WERI-Rb-1 (cell line): ENCODE data around the gene SLC25A21.
"Not testable (repeated sequence)": the region's sequence is repeated elsewhere in the genome, so short reads cannot be mapped to it uniquely, and the experiment has no call there.

Experiments
- DNase-seq: peaks from one replicate; pipeline ENCODE4 v3.0.0-alpha.2; 2020
- H3K27ac ChIP-seq: fragments of 250-450 bp; sonication (Bioruptor Pico); 2 replicates; pipeline ENCODE4 v1.5.1; 2020; ENCODE audit warnings: mild to moderate bottlenecking, moderate library complexity
- H3K27me3 ChIP-seq: fragments of 250-450 bp; sonication (Bioruptor Pico); 2 replicates; pipeline ENCODE4 v1.5.1; 2021; ENCODE audit warnings: mild to moderate bottlenecking, low read depth, moderate library complexity; ENCODE audit not compliant: insufficient read depth, severe bottlenecking
- H3K36me3 ChIP-seq: fragments of 250-450 bp; sonication (Bioruptor Pico); 2 replicates; pipeline ENCODE4 v1.5.1; 2020; ENCODE audit warnings: mild to moderate bottlenecking, moderate library complexity
- H3K4me3 ChIP-seq: 2 replicates; pipeline ENCODE4 v1.5.1; 2011; ENCODE audit warnings: low read depth, mild to moderate bottlenecking, control low read depth, low read length
- H3K9me3 ChIP-seq: fragments of 250-450 bp; sonication (Bioruptor Pico); 2 replicates; pipeline ENCODE4 v1.5.1; 2021; ENCODE audit warnings: mild to moderate bottlenecking, moderate library complexity; ENCODE audit not compliant: severe bottlenecking
- CTCF ChIP-seq: IDR thresholded peaks from 2 replicates; pipeline ENCODE4 v1.5.1; 2011; ENCODE audit warnings: low read depth, mild to moderate bottlenecking, control low read depth, inconsistent platforms, low read length

Gene SLC25A21

GRCh38 chr14:37081218-37081617, 91.2 kb downstream of the SLC25A21 start:
- DNase-seq: no peak

GRCh38 chr14:37078131-37078530, 94.3 kb downstream of the SLC25A21 start:
- Histone ChIP-seq H3K4me3 (no peak overlapping the region), H3K27ac (no peak overlapping the region), H3K36me3 (no peaks in the 10 kb centered on the region), H3K9me3 (no peaks in the 10 kb centered on the region), H3K27me3 (peaks cover 44% of the 10 kb centered on the region)
- no peak for DNase-seq
- TF ChIP-seq CTCF: no peak

More at GRCh38 chr14:37081218-37081617, 91.2 kb downstream of the SLC25A21 start:
- no peak overlapping the region for H3K27ac ChIP-seq
- H3K36me3 ChIP-seq: no peaks in the 10 kb centered on the region
- no peak overlapping the region for H3K4me3 ChIP-seq
- no peak for TF ChIP-seq CTCF
- no peaks in the 10 kb centered on the region for H3K9me3 ChIP-seq
- H3K27me3 ChIP-seq: peaks cover 24% of the 10 kb centered on the region

- not testable (repeated sequence) for H3K4me3 ChIP-seq, H3K9me3 ChIP-seq, H3K27ac ChIP-seq, H3K36me3 ChIP-seq, DNase-seq
- H3K27me3 ChIP-seq: peaks cover 62% of the 10 kb centered on the region
These were observed 98.1 kb downstream of the SLC25A21 start for GRCh38 chr14:37074320-37074719.

- DNase-seq: no peak
- peaks cover 42% of the 10 kb centered on the region for H3K27me3 ChIP-seq
- TF ChIP-seq CTCF: no peak
These were observed 108.8 kb downstream of the SLC25A21 start for GRCh38 chr14:37063467-37064240.

GRCh38 chr14:37062191-37062803, 110.1 kb downstream of the SLC25A21 start:
- H3K9me3 ChIP-seq: no peaks in the 10 kb centered on the region

More at GRCh38 chr14:37063467-37064240, 108.8 kb downstream of the SLC25A21 start:
- Histone ChIP-seq H3K36me3 (no peaks in the 10 kb centered on the region), H3K4me3 (no peak overlapping the region), H3K9me3 (no peaks in the 10 kb centered on the region), H3K27ac (no peak overlapping the region)

More at GRCh38 chr14:37062191-37062803, 110.1 kb downstream of the SLC25A21 start:
- Histone ChIP-seq H3K27me3 (peaks cover 36% of the 10 kb centered on the region), H3K27ac (no peak overlapping the region), H3K36me3 (no peaks in the 10 kb centered on the region), H3K4me3 (no peak overlapping the region)
- no peak for TF ChIP-seq CTCF
- DNase-seq: no peak
